GM18868 (cell line): ENCODE results near the gene CEP350.
"Not testable (repeated sequence)": the region's sequence is repeated elsewhere in the genome, so short reads cannot be mapped to it uniquely, and the experiment has no call there.

ENCODE experiments used
- ATAC-seq: cut with Tn5 transposase; IDR thresholded peaks from one replicate; pipeline ENCODE4 v1.9.1; 2021; ENCODE audit warnings: mild to moderate bottlenecking, moderate library complexity; ENCODE audit not compliant: unreplicated experiment

CEP350 gene

GRCh38 chr1:180112984-180113647, 158.5 kb downstream of the CEP350 start:
- ATAC-seq, result no peak

GRCh38 chr1:180114396-180114945, 159.9 kb downstream of the CEP350 start:
- ATAC-seq, result no peak

GRCh38 chr1:180116964-180117763, 162.6 kb downstream of the CEP350 start:
- no peak for ATAC-seq

GRCh38 chr1:180117764-180118116, 163.1 kb downstream of the CEP350 start:
- ATAC-seq, result no peak

DNA sequence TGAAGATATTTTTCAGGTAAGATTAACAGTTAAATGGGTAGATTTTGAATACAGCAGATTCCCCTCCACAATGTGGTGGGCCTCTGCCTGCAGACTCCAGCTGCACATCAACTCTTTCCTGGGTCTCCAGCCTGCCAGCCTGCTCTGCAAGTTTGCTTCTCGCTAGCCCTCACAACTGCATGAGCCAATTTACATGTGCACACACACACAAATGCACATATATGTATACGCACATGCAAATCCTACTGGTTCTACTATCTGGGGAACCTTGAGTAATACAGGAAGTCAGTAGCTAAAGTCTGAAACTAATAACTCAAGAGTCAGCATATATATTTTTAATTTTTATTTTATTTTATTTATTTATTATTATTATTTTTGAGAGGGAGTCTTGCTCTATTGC, 165.2 kb downstream of the CEP350 start:
- no peak for ATAC-seq

DNA sequence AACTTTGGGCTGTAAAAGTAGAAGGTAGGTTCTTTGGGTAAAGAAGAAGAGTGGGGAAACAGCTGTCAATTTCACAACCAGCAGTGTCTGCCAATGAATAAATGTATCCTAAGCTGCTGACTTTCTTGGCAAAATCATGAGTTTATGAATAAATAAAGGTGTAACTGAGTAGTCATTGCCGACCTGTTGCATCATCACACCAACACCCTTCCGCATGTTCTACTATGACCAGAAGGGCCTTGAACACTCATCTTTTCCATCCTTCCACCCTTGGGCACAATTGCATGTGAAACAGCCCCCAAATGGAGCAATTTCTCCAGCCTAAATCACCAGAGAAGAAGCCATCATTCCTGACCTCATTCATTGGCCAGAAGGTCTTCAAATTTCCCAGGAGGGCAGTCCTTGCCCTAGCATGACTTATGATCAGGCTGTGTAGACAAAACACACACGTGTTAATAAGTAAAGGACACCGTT, 168.9 kb downstream of the CEP350 start:
- no peak for ATAC-seq

DNA sequence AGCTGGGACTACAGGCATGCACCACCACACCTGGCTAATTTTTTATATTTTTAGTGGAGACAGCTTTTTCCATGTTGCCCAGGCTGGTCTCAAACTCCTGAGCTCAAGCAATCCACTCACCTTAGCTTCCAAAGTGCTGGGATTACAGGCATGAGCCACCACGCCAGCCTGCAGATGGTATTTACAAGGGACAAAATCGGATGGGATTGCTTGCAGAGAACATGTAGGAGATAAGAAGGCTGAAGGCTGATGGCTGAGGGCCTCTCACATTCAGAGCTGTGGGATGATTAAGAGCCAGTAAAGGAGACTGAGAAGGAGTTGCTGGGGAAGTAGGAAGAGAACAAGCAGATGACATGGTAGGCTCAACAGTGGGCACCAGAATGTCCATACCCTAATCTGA, 176.0 kb downstream of the CEP350 start:
- ATAC-seq, result no peak

DNA sequence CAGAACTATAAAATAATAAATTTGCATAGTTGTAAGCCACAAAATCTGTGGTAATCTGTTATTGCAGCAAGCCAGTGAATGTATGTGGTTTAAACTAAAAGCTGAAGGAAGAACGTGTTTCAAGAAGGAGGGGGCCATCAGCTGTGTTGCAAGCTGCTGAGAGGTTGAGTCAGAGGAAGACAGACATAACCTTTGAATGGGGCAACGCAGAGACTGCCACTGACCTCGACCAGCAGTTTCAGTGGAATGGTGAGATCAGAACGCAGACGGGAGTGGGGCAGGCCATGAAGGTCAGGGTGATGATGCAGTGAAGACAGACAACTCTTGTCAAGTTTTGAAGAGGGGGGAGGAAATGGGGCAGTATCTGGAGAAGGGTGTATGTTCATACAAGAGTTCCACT, 176.9 kb downstream of the CEP350 start:
- no peak for ATAC-seq

DNA sequence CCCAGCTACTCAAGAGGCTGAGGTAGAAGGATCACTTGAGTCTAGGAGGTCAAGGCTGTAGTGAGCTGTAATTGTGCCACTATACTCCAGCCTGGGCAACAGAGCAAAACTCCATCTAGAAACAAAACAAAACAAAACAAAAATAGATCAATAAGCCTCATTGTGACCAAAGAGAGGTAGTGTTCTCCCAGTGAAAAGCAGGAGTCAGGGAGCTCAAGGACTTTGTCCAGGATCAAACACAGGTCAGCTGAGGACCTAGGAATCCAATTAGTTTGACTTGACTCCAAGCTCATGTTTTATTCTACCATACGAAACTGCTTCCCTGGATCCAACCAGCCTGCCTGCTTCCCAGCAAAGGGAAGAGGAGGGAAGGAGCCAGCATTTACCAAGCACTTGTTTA, 178.6 kb downstream of the CEP350 start:
- no peak for ATAC-seq

- not testable (repeated sequence) for ATAC-seq
Observed at GRCh38 chr1:180133688-180134087, 179.1 kb downstream of the CEP350 start.

- no peak for ATAC-seq
Observed at GRCh38 chr1:180135535-180135934, 180.9 kb downstream of the CEP350 start.

DNA sequence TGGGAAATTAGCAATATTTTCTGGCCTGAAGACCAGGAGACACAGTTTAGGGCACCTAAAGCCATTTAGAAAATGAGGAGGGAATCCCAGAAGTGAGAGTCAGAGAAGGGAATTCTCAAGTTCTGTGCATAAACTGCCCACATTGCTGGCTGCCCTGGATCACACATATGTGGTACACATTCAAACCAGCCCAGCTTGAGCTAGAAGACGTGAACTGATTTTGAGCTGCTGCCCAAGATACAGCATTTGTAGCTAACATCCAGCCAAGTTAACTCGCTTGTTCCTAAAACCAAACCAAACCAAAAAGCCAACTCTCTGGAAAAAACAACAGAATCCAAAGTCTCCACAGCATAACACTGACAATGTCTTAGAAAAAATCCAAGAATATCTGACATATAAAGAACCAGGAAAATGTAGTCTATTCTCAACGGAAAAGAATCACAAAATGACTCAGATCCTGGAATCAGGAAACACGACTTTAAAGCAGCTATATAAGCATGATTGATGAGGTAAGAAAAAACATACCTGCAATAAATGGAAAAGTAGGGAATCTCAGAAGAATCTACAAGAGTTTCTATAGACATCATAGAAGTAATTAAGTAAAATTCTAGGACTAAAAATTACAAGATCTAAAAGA, 181.8 kb downstream of the CEP350 start:
- no peak for ATAC-seq

- no peak for ATAC-seq
Observed at GRCh38 chr1:180136968-180137356, 182.4 kb downstream of the CEP350 start.

DNA sequence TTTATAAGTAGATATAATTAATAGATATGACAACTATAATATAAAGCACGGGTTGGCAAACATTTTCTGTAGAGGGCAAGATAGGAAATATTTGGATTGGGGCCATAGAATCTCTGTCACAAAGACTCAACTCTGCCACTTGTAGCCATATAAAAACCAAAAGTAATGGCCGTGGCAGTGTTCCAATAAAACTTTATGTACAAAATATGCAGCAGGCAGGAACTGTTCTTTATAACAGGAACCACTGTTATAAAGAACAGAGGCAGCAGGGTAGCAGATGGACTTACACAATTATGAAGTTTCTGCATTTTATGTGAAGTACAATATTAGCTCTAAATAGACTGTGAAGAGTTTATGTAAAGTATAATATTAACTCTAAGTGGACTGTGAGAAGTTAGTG, 183.2 kb downstream of the CEP350 start:
- ATAC-seq, result no peak

DNA sequence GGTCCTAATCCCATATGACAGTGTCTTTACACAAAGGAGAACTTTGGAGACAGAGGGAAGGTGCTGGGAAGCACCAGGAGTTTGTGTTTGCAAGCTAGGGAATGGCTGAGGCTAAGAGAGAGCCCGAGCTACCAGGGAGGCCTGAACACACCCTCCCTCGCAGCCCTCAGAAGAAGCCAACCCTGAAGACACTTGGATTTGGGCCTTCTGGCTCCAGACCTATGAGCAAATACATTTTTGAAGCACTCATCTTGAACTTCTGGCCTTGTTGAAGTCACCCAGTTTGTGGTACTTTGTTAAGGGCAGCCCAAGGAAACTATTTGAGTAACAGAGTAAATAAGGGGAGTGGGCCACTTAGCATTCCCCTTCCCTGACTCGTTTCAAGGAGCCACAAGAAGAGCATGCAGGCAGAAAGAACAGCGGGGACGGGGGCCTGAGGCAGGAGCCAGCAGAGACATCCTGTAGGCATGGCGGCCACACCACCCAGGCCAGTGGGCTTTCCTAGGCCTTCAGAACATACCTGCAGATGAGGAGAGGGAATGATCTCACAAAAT, 186.8 kb downstream of the CEP350 start:
- no peak for ATAC-seq

DNA sequence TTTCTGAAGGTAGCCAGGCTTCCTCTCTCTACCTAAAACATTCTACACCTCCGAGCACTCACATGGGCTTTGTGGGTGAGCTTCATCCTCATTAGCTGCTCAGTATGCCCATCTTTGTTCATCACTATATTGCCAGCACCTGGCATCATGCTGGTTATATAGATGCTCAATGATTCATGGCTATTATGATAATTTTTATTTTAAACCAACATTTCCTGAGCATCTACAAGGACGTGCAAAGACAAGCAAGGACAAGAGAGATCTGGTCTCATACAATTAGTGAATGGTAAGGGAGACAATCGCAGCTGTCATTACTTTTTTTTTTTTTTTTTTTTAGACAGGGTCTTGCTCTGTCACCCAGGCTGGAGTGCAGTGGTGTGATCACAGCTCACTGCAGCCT, 188.7 kb downstream of the CEP350 start:
- no peak for ATAC-seq

- ATAC-seq, result no peak
Observed at GRCh38 chr1:180144659-180145357, 190.2 kb downstream of the CEP350 start.

- ATAC-seq, result no peak
Observed at GRCh38 chr1:180145446-180145845, 190.8 kb downstream of the CEP350 start.

- no peak for ATAC-seq
Observed at GRCh38 chr1:180150982-180151381, 196.4 kb downstream of the CEP350 start.

GRCh38 chr1:180151508-180151907, 196.9 kb downstream of the CEP350 start:
- no peak for ATAC-seq

- no peak for ATAC-seq
Observed at GRCh38 chr1:180152588-180152987, 198.0 kb downstream of the CEP350 start.
